Measurements from ENCODE around the gene RUNX1.

DNA sequence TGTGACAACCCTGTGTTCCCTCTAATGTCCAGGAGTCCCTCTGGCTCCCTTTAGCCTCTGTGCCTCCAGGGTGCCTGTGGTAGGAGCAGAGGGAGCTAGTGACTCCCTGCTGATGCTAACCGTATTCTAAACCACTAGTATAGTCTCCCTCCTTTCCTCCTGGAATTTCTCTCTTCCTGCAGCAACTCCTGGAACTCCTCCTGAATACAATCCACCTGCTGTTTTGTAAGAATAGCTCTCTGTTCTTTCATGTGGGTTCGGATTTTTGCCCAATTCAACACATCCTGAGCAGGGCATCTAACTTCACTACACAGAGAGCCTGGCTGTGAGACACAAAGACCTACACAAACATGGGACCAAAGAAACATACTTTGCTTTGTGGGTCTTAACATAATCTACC, 107.9 kb downstream of the RUNX1 start:
- TF ChIP-seq SPI1 (IDR thresholded peaks at IDR 0.05; ENCODE audit: borderline replicate concordance, insufficient read depth, low read depth, low read length) (no peak), STAT3 (IDR thresholded peaks at IDR 0.05; ENCODE audit: low read depth, low read length) (no peak), SUZ12 (IDR thresholded peaks at IDR 0.05; ENCODE audit: unreplicated experiment) (no peak), EZH2 (IDR thresholded peaks at IDR 0.05; ENCODE audit: borderline replicate concordance, control insufficient read depth, low read depth, low read length) (no peak), JUND (IDR thresholded peaks at IDR 0.05; ENCODE audit: low read depth, low read length) (no peak), HDGF (IDR thresholded peaks at IDR 0.05) (no peak), BHLHE40 (IDR thresholded peaks at IDR 0.05; ENCODE audit: borderline replicate concordance in 1 of 2, low read depth in 2 of 2, low read length in 1 of 2) (no peak), BRCA1 (IDR thresholded peaks at IDR 0.05; ENCODE audit: low read depth, low read length) (no peak)
- TF ChIP-seq, protein P1, sequence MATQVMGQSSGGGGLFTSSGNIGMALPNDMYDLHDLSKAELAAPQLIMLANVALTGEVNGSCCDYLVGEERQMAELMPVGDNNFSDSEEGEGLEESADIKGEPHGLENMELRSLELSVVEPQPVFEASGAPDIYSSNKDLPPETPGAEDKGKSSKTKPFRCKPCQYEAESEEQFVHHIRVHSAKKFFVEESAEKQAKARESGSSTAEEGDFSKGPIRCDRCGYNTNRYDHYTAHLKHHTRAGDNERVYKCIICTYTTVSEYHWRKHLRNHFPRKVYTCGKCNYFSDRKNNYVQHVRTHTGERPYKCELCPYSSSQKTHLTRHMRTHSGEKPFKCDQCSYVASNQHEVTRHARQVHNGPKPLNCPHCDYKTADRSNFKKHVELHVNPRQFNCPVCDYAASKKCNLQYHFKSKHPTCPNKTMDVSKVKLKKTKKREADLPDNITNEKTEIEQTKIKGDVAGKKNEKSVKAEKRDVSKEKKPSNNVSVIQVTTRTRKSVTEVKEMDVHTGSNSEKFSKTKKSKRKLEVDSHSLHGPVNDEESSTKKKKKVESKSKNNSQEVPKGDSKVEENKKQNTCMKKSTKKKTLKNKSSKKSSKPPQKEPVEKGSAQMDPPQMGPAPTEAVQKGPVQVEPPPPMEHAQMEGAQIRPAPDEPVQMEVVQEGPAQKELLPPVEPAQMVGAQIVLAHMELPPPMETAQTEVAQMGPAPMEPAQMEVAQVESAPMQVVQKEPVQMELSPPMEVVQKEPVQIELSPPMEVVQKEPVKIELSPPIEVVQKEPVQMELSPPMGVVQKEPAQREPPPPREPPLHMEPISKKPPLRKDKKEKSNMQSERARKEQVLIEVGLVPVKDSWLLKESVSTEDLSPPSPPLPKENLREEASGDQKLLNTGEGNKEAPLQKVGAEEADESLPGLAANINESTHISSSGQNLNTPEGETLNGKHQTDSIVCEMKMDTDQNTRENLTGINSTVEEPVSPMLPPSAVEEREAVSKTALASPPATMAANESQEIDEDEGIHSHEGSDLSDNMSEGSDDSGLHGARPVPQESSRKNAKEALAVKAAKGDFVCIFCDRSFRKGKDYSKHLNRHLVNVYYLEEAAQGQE (IDR thresholded peaks at IDR 0.05; ENCODE audit: low read depth, low read length), result no peak

All from GM12878 (cell line).